Mesothelial cell of epicardium (in vitro differentiated cells): ENCODE measurements around the gene RERE. TPM values are rescaled to one million over a fixed set of nuclear protein-coding genes. Genes with fewer than 3 reads are reported as not detected.

ENCODE experiments used
- DNase-seq, 2 experiments: peaks; one replicate each; pipeline ENCODE4 v3.0.0; 2021; ENCODE audit warnings: low spot score in 2 of 2; ENCODE audit not compliant: unreplicated experiment in 2 of 2
- H3K27ac Mint-ChIP-seq: 2 replicates; pipeline ENCODE4 v1.8.0; 2021; ENCODE audit warnings: mixed read lengths
- H3K27me3 Mint-ChIP-seq: 2 replicates; pipeline ENCODE4 v1.8.0; 2021; ENCODE audit warnings: low read depth, mixed read lengths
- H3K36me3 Mint-ChIP-seq: 2 replicates; pipeline ENCODE4 v1.8.0; 2021; ENCODE audit warnings: mixed read lengths
- H3K4me1 Mint-ChIP-seq: 2 replicates; pipeline ENCODE4 v1.8.0; 2021; ENCODE audit warnings: mixed read lengths
- H3K4me3 Mint-ChIP-seq: 2 replicates; pipeline ENCODE4 v1.8.0; 2021; ENCODE audit warnings: mild to moderate bottlenecking, moderate library complexity, mixed read lengths
- H3K9me3 Mint-ChIP-seq: 2 replicates; pipeline ENCODE4 v1.8.0; 2021; ENCODE audit warnings: mixed read lengths
- CTCF ChIP-seq: fragments of 200-600 bp; sonication (generic); IDR thresholded peaks from one replicate; pipeline ENCODE4 v1.5.0; 2021; ENCODE audit warnings: antibody characterized with exemption; ENCODE audit not compliant: unreplicated experiment
- total RNA-seq: library from RNA; stranded (reverse); gene quantifications from 3 replicates; pipeline ENCODE4 v1.2.1, GENCODE V29; 2021

RERE gene
- total RNA-seq, 1 donor from 2014 or later = 187 TPM

DNA sequence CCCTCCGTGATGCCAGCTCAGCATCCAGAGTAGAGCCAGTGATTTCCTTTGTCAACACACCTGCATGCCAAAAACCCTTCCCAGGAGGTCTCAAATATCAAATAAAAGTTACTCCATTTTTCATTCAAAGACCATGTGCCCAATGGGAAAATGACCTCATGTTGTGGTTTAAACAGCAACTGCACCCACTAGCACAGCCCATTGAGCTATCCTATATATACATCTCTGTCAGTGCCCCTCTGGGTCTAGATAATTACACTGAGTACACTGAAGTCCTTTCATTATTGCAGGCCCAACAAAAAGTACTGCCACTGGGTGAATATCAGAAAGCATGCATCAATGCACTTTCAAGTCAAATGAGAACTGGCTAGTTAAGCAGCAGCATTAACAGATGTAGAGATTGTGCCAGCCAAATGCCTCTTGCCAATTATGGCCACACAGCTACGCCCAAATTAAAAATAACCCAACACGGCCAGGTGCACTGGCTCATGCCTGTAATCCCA lies 381.8 kb downstream of the RERE start:
- Mint-ChIP-seq H3K9me3 (no peaks in the 10 kb centered on the region), H3K27me3 (no peaks in the 10 kb centered on the region), H3K4me3 (no peak overlapping the region), H3K27ac (no peak overlapping the region), H3K4me1 (peaks cover 21% of the 10 kb centered on the region), H3K36me3 (no peaks in the 10 kb centered on the region)
- TF ChIP-seq CTCF = no peak
- no peak for DNase-seq

- Mint-ChIP-seq H3K36me3 (no peaks in the 10 kb centered on the region), H3K27me3 (no peaks in the 10 kb centered on the region), H3K4me3 (no peak overlapping the region), H3K9me3 (no peaks in the 10 kb centered on the region), H3K4me1 (peaks cover 12% of the 10 kb centered on the region), H3K27ac (no peak overlapping the region)
- no peak for TF ChIP-seq CTCF
- DNase-seq = no peak
Measured at GRCh38 chr1:8434101-8434500, 383.3 kb downstream of the RERE start.

GRCh38 chr1:8431784-8432183 lies 385.7 kb downstream of the RERE start:
- no peak for DNase-seq
- H3K27ac Mint-ChIP-seq = no peak overlapping the region
- no peaks in the 10 kb centered on the region for H3K27me3 Mint-ChIP-seq
- no peak overlapping the region for H3K4me3 Mint-ChIP-seq
- no peak for TF ChIP-seq CTCF
- no peaks in the 10 kb centered on the region for H3K36me3 Mint-ChIP-seq
- H3K4me1 Mint-ChIP-seq = peaks cover 1% of the 10 kb centered on the region
- no peaks in the 10 kb centered on the region for H3K9me3 Mint-ChIP-seq

- Mint-ChIP-seq H3K27ac (no peak overlapping the region), H3K4me3 (no peak overlapping the region), H3K27me3 (no peaks in the 10 kb centered on the region), H3K4me1 (peaks cover 6% of the 10 kb centered on the region), H3K9me3 (no peaks in the 10 kb centered on the region), H3K36me3 (no peaks in the 10 kb centered on the region)
- DNase-seq = no peak
- no peak for TF ChIP-seq CTCF
Measured at GRCh38 chr1:8431019-8431418, 386.4 kb downstream of the RERE start.

GRCh38 chr1:8430476-8430875 lies 387.0 kb downstream of the RERE start:
- DNase-seq = no peak
- TF ChIP-seq CTCF = no peak
- Mint-ChIP-seq H3K4me3 (no peak overlapping the region), H3K27me3 (no peaks in the 10 kb centered on the region), H3K36me3 (no peaks in the 10 kb centered on the region), H3K4me1 (peaks cover 7% of the 10 kb centered on the region), H3K27ac (no peak overlapping the region), H3K9me3 (no peaks in the 10 kb centered on the region)

GRCh38 chr1:8429549-8430110 lies 387.8 kb downstream of the RERE start:
- H3K9me3 Mint-ChIP-seq = no peaks in the 10 kb centered on the region
- no peak overlapping the region for H3K27ac Mint-ChIP-seq
- no peak overlapping the region for H3K4me3 Mint-ChIP-seq

More at GRCh38 chr1:8429549-8430110, 387.8 kb downstream of the RERE start:
- no peak for TF ChIP-seq CTCF
- DNase-seq = no peak
- Mint-ChIP-seq H3K4me1 (peaks cover 16% of the 10 kb centered on the region), H3K27me3 (no peaks in the 10 kb centered on the region), H3K36me3 (no peaks in the 10 kb centered on the region)
